GM12874 (cell line): ENCODE results near the gene LRRC49.

Experiments
- TF ChIP-seq, protein P1 (sequence below): IDR thresholded peaks from 2 replicates; pipeline ENCODE4 v1.5.1; 2011; ENCODE audit warnings: low read depth, mild to moderate bottlenecking, control low read depth, low read length, moderate library complexity; ENCODE audit not compliant: insufficient read depth

LRRC49 gene

DNA sequence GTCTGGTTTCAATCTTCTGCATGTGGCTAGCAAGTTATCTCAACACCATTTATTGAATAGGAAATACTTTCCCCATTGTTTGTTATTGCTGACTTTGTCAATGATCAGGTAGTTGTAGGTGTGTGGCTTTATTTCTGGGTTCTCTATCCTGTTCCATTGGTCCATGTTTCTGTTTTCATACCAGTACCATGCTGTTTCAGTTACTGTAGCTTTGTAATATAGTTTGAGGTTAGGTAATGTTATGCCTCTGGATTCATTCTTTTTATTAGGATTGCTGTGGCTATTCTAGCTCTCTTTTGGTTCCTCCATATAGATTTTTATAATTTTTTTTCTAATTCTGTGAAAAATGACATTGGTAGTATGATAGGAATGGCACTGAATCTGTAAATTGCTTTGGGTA, 58.3 kb downstream of the LRRC49 start:
- TF ChIP-seq, protein P1, sequence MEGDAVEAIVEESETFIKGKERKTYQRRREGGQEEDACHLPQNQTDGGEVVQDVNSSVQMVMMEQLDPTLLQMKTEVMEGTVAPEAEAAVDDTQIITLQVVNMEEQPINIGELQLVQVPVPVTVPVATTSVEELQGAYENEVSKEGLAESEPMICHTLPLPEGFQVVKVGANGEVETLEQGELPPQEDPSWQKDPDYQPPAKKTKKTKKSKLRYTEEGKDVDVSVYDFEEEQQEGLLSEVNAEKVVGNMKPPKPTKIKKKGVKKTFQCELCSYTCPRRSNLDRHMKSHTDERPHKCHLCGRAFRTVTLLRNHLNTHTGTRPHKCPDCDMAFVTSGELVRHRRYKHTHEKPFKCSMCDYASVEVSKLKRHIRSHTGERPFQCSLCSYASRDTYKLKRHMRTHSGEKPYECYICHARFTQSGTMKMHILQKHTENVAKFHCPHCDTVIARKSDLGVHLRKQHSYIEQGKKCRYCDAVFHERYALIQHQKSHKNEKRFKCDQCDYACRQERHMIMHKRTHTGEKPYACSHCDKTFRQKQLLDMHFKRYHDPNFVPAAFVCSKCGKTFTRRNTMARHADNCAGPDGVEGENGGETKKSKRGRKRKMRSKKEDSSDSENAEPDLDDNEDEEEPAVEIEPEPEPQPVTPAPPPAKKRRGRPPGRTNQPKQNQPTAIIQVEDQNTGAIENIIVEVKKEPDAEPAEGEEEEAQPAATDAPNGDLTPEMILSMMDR, result no peak

DNA sequence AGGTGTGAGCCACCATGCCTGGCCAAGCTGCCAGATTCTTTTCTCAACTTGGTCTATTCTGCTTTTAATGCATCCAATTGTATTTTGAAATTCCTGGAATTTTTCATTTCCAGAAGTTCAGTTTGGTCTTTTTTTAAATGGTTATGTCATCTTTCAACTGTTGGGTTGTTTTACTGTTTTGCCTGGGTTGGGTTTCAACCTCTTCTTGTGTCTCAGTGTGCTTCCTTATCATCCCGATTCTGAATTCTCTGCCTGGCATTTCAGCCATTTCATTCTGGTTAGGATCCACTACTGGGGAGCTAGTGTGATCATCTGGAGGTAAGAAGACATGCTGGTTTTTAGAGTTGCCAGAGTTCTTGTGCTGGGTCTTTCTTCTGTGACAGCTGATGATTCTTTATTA, 61.5 kb downstream of the LRRC49 start:
- TF ChIP-seq, protein P1, result no peak

DNA sequence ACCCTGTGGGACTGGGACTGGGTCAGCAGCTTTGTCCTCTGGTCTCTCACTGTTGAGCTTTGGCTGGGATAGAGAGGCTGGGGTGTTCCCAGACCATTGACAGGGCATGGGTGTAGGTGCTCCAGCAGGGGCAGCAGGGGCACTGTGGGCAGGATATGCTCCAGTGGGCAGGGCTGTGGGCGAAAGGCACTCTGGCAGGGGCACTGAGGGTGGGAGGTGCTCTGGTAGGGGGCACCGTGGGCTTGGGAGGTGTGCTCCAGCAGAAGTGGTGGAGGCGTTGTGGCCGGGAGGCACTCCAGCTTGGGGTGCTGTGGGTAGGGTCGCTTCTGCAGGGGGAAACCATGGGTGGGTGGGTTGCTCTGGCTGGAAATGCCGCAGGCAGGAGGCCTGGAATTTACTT, 62.1 kb downstream of the LRRC49 start:
- TF ChIP-seq, protein P1, result no peak

DNA sequence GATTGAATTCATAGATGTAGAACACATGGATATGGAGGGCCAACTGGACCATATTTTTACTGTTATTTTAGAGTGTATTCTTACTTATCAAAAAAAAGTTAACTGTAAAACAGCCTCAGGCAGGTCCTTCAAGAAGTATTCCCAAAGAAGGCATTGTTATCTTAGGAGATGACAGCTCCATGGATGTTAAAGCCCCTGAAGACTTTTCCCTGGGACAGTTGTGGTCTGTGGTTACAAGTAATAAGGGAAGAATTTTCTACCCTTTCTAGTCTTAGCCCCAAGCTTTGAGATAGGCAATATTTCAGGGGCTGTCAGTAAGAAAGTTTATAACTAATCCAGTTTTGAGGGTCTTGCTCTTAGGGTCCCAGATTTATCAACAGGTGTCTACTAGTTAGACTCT, 62.5 kb downstream of the LRRC49 start:
- TF ChIP-seq, protein P1, result no peak

DNA sequence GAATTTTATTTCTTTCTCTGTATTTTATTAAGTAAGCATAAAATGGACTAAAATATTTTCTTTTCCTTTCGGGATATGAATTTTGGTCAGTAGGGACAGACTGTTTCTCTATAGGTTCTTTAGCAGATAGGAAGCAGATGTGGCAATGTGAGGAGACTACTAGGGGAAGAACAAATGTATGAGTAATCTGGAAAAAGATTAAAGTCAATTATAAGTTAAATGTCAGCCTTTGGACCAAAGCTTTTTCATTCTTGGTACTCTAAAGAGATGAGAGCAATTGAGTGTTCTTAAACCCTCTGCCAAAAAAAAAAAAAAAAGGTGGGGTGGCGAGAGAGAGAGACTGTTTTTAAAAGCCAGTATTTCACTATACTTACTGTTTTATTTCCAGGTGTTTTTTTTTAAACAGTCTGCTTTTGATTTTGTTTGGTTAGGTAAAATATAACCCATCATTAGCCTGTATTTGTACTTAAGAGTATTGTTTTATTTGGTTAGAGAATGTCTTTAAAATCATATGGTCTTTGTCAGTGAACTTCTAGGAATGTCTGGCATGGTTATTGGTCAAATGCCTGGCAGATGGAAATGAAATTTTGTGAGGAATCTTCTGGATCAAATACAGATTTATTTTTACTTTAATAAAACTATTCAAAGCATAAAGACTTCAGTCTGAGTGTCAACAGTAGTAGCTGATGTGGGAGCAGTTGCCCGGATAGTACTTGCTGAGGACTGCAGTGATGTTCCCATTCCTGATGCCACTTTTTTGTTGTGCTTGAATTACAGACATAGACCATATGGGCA, 63.8 kb downstream of the LRRC49 start:
- TF ChIP-seq, protein P1, result no peak

DNA sequence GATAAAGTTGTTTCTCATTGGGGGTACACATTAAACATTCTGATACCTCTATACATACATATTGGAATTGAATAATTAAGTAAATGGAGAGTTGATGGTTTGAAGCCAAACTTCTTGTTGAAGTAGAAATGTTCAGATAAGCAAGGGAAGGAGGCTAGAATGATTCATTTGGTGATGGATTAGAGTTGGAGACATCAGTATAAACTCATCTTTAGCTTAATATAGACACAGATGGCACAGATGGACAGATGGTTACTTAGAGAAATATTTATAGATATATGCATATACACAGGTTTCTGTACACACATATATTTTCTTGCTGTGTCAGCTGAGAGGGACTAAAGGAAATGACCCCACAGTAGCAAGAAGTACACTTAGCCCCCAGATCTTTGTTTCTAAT, 69.5 kb downstream of the LRRC49 start:
- TF ChIP-seq, protein P1, result no peak

DNA sequence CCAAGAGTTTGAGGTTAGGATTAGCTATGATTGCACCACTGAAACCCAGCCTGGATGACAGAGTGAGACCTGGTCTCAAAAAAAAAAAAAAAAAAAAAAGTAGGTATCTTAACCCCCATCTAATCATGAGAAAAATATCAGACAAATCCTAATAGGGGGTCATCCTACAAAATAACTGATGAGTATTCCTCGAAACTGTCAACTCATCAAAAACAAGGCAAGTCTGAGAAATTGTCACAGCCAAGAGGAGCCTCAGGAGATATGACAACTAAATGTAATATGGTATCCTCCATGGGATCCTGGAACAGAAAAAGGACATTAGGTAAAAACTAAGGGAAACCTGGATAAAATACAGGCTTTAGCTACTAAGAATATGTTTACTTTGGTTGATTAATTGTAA, 70.6 kb downstream of the LRRC49 start:
- TF ChIP-seq, protein P1, result no peak

DNA sequence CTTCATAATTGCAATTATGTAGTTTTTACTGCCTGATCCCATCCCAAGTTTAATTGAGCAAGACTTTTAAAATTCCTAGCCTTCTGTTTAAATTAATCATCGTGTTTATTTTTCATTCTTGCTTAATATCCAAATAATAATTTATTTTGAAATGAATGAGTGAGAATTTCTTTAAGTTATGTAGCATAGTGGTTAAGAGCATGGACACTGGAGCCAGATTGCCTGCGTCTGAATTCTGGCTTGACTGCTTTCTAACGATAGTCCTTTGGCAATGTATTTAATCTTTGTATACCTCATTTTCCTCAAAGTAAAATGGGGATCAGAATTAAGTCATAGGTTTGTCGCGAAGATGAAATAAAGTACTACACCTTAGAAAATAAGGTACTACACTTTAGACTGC, 71.4 kb downstream of the LRRC49 start:
- TF ChIP-seq, protein P1, result no peak
